UCSD-AML1 (cell line): ENCODE measurements around the gene PCCB.
"Not testable (repeated sequence)": the region's sequence is repeated elsewhere in the genome, so short reads cannot be mapped to it uniquely, and the experiment has no call there.

Experiments used
- DNase-seq: peaks from one replicate; lab custom pipeline; 2025; ENCODE audit not compliant: unreplicated experiment; lab: John Stamatoyannopoulos, UW

The PCCB gene

DNA sequence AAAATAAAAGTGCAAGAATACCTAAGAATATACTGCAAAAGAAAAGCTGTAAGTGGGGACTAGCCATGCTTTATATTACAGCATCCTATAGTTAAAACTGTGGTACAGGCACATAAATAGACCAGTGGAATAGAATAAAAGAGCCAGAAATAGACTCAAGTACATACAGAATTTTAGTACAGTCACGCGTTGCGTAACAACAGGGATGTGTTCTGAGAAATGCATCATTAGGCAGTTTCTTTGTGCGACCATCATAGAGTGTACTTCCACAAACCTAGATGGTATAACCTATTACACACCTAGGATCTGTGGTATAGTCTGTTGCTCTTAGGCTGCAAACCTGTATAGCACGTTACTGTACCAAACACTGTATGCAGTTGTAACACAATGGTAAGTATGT lies 61.8 kb downstream of the PCCB start:
- no peak for DNase-seq

GRCh38 chr3:136326316-136326715 lies 76.2 kb downstream of the PCCB start:
- DNase-seq, result no peak

- no peak for DNase-seq
Measured at GRCh38 chr3:136327671-136328070, 77.5 kb downstream of the PCCB start.

DNA sequence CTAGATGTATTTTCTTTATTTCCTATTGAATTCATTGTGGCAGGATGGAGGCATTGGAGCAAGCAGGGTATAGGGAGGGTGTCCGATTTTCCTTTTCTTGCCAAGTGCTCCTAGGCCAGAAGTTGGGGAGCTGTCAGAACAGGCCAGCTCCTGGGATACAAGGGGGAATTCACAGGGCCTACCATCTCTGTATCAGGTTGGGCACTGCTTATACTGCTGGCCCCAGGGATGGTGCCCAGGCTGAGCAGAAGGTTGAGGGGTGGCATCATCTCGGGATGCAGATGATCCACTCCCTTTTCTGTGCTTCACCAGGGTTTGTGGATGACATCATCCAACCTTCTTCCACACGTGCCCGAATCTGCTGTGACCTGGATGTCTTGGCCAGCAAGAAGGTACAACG lies 79.5 kb downstream of the PCCB start:
- DNase-seq, result no peak

GRCh38 chr3:136330900-136331299 lies 80.8 kb downstream of the PCCB start:
- DNase-seq, result no peak

DNA sequence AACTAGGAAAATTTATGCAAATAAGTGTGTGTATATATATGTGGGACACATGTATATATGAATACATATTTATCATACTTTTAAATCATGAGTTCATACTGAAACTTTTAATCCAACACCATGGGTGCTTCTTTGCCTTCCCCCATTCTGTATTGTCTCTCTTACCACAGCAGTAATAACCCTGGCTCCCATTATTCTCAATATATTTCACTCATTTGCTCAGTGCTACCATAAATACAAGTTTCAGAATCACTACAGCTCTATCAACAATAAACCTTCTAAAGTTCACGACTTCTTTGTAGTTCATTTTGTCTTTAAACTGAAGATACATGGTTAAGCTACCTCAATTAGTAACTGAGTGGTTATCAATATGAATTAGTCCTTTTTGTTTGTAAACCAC lies 82.2 kb downstream of the PCCB start:
- no peak for DNase-seq

GRCh38 chr3:136332776-136333175 lies 82.6 kb downstream of the PCCB start:
- DNase-seq, result no peak

DNA sequence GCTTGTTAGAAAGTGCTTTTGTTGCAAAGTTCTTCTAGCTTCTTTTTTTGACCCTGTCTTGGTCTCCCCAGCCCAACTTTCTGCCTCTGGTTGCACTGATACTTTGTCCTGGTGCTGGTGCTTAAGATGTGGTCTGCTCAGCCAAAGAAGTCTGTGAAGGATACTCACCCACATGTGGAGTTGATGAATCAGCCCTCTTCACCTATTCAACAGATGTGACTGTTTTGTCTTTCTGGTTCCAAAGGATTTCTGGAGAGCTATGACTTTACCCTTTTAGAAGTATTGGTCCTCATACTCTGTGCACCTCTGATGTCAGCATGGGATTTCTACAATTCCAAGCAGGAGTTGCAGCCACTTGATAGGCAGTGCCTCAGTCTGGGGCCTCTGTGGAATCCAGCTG lies 84.1 kb downstream of the PCCB start:
- DNase-seq, result no peak

DNA sequence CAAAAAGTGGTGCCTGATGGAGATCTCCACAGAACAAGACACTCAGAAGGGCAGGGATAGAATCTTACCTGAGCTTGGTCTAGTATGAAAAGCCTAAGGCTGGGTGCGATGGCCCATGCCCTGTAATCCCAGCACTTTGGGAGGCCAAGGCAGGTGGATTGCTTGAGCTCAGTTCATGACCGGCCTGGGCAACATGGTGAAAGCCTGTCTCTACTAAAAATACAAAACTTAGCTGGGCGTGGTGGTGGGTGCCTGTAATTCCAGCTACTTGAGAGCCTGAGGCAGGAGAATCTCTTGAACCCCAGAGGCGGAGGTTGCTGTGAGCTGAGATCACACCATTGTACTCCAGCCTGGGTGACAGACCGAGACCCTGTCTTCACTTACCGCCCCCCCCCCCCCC lies 84.6 kb downstream of the PCCB start:
- not testable (repeated sequence) for DNase-seq

DNA sequence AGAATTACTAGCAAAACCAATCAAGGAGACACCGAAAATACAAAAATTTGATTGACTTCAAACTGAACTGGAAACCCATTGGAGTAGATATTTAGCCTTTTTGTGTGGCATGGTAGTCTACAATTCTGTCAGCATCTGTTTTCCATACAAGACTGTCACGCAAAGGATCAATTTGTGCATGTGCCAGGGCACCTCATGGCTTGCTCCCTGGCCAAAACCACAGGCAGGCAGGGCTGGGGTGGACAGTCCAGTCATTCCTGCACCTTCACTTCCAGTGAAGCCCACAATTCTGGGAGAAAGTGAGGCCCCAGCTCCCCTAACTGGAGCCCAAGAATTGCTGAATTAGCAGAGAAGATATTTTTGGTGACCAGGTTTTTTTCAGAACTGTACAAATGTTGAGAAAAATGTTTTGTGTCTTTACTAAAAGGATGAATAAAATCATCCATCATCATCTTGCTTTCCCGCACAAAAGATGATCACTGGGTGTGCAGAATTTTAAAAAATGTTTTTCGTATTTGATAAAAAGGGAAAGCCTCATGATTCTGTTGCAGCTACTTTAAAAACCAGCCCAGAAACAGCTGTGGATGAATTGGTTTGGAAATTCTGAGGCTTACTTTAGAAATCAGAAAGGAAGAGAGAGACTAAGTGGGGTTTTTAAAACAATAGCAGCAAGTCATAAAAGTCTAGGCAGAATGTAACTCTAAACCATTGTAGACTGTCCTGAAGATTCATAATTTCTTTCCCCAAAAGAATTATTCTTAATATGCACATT lies 86.4 kb downstream of the PCCB start:
- no peak for DNase-seq

DNA sequence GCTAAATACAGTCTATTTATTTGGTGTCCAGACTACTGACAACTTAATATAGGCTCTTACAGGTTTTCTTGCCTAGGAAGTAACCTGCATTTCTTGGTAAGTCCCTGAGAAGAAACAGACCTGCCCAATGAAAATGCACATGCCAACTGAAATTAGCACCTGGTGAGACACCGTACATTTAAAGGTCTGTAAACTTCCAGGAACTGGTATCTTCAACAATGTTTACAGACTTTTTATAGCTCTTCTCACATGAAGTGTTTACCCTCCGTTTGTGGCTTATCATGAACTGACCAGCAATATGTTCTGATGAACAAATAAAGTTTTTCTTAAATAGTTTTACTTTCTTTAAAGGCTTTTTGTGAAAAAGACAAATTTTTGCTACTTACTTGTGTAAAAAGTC lies 93.3 kb downstream of the PCCB start:
- DNase-seq, result no peak

GRCh38 chr3:136343873-136344555 lies 93.9 kb downstream of the PCCB start:
- no peak for DNase-seq

DNA sequence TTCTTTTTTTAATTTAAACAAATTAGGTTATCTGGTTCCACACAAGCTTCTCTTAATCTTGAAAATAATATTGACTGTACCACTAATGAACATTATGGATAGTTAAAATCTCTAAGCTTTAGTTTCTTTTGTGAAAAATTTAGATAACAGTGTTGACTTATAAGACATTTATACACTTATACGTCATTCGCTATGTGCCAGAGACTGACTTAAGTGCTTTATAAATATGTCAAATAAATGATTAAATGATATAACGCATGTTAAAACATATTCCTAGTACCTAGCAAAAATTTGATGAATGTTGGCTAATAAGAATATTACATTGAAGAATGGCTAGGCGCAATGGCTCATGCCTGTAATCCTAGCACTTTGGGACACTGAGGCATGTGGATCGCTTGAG lies 96.3 kb downstream of the PCCB start:
- no peak for DNase-seq

DNA sequence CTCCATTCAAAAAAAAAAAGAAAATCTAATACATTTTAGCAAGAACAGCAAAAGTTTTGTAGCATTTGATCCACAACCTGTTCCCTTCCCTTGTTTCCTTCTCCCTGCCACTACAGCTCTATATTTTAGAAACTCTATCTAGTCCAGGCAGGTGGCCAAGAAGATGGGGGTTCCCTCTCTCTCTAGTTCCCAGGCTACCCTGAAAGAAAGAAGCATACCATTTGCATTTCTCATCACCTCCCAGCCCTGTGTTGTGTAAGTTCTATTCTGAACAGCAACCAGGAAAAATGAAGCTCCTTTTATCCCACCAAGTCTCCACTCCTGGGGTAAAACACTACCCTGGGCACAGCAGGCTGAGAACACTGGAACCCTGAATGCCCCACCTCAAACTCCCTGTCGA lies 100.0 kb downstream of the PCCB start:
- DNase-seq, result no peak

DNA sequence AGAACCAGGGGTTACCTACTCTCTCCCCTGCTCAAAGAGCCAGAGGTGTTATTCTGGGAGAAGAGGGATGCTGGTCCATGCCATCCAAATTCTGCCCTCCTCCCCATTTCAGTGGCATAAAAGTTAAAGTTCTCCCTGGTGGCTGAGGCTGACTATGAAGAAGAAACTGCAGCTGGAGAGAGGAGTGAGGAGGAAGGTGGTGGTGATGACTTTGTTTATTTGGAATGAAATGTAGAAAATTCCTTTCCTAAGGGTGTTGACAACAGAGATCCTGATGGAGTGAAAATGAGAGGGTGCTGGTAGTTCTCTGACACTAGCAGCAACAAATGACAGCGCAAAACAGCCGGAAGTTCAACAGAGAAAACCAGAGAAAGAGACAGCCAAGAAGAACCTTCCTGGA lies 100.4 kb downstream of the PCCB start:
- no peak for DNase-seq

GRCh38 chr3:136351351-136351750 lies 101.2 kb downstream of the PCCB start:
- no peak for DNase-seq

- DNase-seq, result no peak
Measured at GRCh38 chr3:136351905-136352304, 101.8 kb downstream of the PCCB start.

DNA sequence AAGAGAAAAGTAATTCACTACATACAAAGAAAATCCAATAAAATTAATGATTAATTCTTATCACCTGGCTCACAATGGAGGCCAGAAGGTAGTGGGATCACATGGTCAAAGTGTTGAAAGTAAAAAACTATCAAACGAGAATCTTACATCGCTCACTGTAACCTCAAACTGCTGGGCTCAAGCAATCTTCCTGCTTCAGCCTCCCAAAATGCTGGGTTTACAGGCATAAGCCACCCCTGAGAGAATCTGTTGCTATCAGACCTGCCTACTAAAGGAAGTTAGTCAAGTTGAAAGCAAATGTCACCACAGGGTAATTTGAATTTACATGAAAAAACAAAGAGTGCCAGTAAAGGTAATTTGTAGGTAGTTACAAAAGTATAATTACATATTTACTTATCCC lies 103.3 kb downstream of the PCCB start:
- DNase-seq, result no peak

- no peak for DNase-seq
Measured at GRCh38 chr3:136366289-136366688, 116.1 kb downstream of the PCCB start.

GRCh38 chr3:136375800-136376199 lies 125.7 kb downstream of the PCCB start:
- DNase-seq, result not testable (repeated sequence)

GRCh38 chr3:136377508-136377907 lies 127.4 kb downstream of the PCCB start:
- DNase-seq, result no peak

DNA sequence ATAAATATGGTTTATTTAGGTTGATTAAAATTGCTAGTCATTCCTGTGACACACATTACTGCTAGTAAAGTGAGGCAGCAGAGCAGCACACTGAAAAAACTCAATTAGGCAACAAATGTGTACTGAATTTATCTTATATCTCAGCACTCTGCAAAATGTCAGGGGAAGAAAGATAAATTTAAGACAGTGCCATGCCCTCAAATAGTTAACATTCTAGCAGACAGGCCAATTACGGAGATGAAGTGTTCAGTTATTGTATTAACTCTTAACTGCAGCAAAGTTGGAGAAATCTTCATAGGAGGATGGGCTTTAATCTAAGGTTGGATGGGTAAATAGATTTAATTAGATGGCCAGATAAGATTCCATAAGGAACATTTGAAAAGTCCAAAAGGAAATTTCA lies 127.9 kb downstream of the PCCB start:
- no peak for DNase-seq
